HG02981 (cell line): Measurements from ENCODE around the gene RPTOR.
"Not testable (repeated sequence)": the region's sequence is repeated elsewhere in the genome, so short reads cannot be mapped to it uniquely, and the experiment has no call there.

Experiments used
- ATAC-seq: cut with Tn5 transposase; IDR thresholded peaks from one replicate; pipeline ENCODE4 v1.9.1; 2021; ENCODE audit warnings: mild to moderate bottlenecking, moderate library complexity; ENCODE audit not compliant: unreplicated experiment

RPTOR gene

GRCh38 chr17:80790981-80791742 lies 246.5 kb downstream of the RPTOR start:
- no peak for ATAC-seq

- ATAC-seq = no peak
These were observed 247.2 kb downstream of the RPTOR start for GRCh38 chr17:80791758-80792284.

GRCh38 chr17:80792373-80792781 lies 247.7 kb downstream of the RPTOR start:
- no peak for ATAC-seq

- ATAC-seq = no peak
These were observed 248.8 kb downstream of the RPTOR start for GRCh38 chr17:80793421-80793820.

GRCh38 chr17:80793851-80794267 lies 249.2 kb downstream of the RPTOR start:
- no peak for ATAC-seq

- no peak for ATAC-seq
These were observed 249.8 kb downstream of the RPTOR start for GRCh38 chr17:80794281-80795089.

GRCh38 chr17:80795090-80795580 lies 250.5 kb downstream of the RPTOR start:
- no peak for ATAC-seq

- ATAC-seq = no peak
These were observed 251.1 kb downstream of the RPTOR start for GRCh38 chr17:80795754-80796153.

- no peak for ATAC-seq
These were observed 251.8 kb downstream of the RPTOR start for GRCh38 chr17:80796430-80796861.

GRCh38 chr17:80797222-80797621 lies 252.6 kb downstream of the RPTOR start:
- not testable (repeated sequence) for ATAC-seq

GRCh38 chr17:80797741-80798594 lies 253.3 kb downstream of the RPTOR start:
- no peak for ATAC-seq

- no peak for ATAC-seq
These were observed 254.2 kb downstream of the RPTOR start for GRCh38 chr17:80798595-80799537.

GRCh38 chr17:80799538-80800480 lies 255.2 kb downstream of the RPTOR start:
- no peak for ATAC-seq

GRCh38 chr17:80800481-80801391 lies 256.1 kb downstream of the RPTOR start:
- no peak for ATAC-seq

- no peak for ATAC-seq
These were observed 258.2 kb downstream of the RPTOR start for GRCh38 chr17:80802626-80803450.
